HepG2 (cell line): ENCODE data around the gene ZNF23. TPM values are rescaled to one million over a fixed set of nuclear protein-coding genes. Genes with fewer than 3 reads are reported as not detected.
A peak's percentile ranks its signal among the peaks of the same experiment; 100 is the strongest.

Source experiments
- BRF2 ChIP-seq: sonication (generic); formaldehyde crosslinking; IDR thresholded peaks from 2 replicates; pipeline ENCODE4 v1.8.1; 2022; ENCODE audit warnings: mild to moderate bottlenecking, missing genetic modification reagents
- CBX2 ChIP-seq, 2 experiments: fragments of 200-600 bp in 1 of 2; sonication (generic); formaldehyde crosslinking in 1 of 2; IDR thresholded peaks; 2 replicates each; pipeline versions ENCODE4 v1.7.0 to v1.8.1; 2018 to 2022; ENCODE audit warnings: low read depth in 2 of 2, low read length in 1 of 2, mild to moderate bottlenecking in 1 of 2, missing genetic modification reagents in 1 of 2
- CREM ChIP-seq, 2 experiments: sonication (generic) in 1 of 2; formaldehyde crosslinking in 1 of 2; IDR thresholded peaks; 2 replicates each; pipeline versions ENCODE4 v1.4.0 to v1.6.1; 2016 to 2020; ENCODE audit warnings: antibody characterized with exemption in 1 of 2, mild to moderate bottlenecking in 1 of 2, missing genetic modification reagents in 1 of 2
- ELF4 ChIP-seq: sonication (generic); formaldehyde crosslinking; IDR thresholded peaks from 2 replicates; pipeline ENCODE4 v1.5.0; 2020; ENCODE audit warnings: missing genetic modification reagents, mild to moderate bottlenecking, moderate library complexity, borderline replicate concordance
- FOXK1 ChIP-seq: sonication (generic); formaldehyde crosslinking; IDR thresholded peaks from 2 replicates; pipeline ENCODE4 v1.4.0; 2020; ENCODE audit warnings: low read depth, missing genetic modification reagents, borderline replicate concordance
- FOXP1 ChIP-seq, 2 experiments: fragments of 450-650 bp in 1 of 2; IDR thresholded peaks; 2 replicates each; pipeline ENCODE4 v1.6.1; 2017 to 2018; ENCODE audit warnings: antibody characterized with exemption in 1 of 2
- GABPA ChIP-seq, 2 experiments: IDR thresholded peaks; 2 replicates each; pipeline ENCODE4 v1.6.1; 2011 to 2016; ENCODE audit warnings: low read depth in 2 of 2, low read length in 1 of 2, missing biosample characterization in 1 of 2, missing genetic modification characterization in 1 of 2
- HIVEP1 ChIP-seq: sonication (generic); formaldehyde crosslinking; IDR thresholded peaks from 2 replicates; pipeline ENCODE4 v1.4.0; 2020; ENCODE audit warnings: mild to moderate bottlenecking, missing genetic modification reagents
- HNF1A ChIP-seq, 2 experiments: sonication (generic) in 1 of 2; formaldehyde crosslinking in 1 of 2; IDR thresholded peaks; 2 replicates each; pipeline versions ENCODE4 v1.4.0 to v1.6.1; 2016 to 2020; ENCODE audit warnings: borderline replicate concordance in 1 of 2, low read depth in 1 of 2, mild to moderate bottlenecking in 1 of 2, missing genetic modification reagents in 1 of 2
- HNRNPH1 ChIP-seq: fragments of 200-400 bp; formaldehyde crosslinking; optimal IDR thresholded peaks from 2 replicates; pipeline ENCODE3; 2017; ENCODE audit warnings: mild to moderate bottlenecking, low read depth, low read length
- KAT7 ChIP-seq: IDR thresholded peaks from 2 replicates; pipeline ENCODE4 v1.6.1; 2018; ENCODE audit warnings: borderline replicate concordance, missing compliant biosample characterization
- PAF1 ChIP-seq: IDR thresholded peaks from 2 replicates; pipeline ENCODE4 v1.6.1; 2016; ENCODE audit warnings: missing genetic modification reagents, missing compliant biosample characterization
- TFDP2 ChIP-seq: sonication (generic); formaldehyde crosslinking; IDR thresholded peaks from 2 replicates; pipeline ENCODE4 v1.4.0; 2020; ENCODE audit warnings: missing genetic modification reagents
- ZBTB34 ChIP-seq: sonication (generic); formaldehyde crosslinking; IDR thresholded peaks from 2 replicates; pipeline ENCODE4 v1.8.0; 2022; ENCODE audit warnings: mild to moderate bottlenecking, missing genetic modification reagents
- ZNF629 ChIP-seq: sonication (generic); formaldehyde crosslinking; conservative IDR thresholded peaks from 2 replicates; pipeline ENCODE4 v1.5.0; 2020; ENCODE audit warnings: missing genetic modification reagents
- ZNF747 ChIP-seq: sonication (generic); formaldehyde crosslinking; IDR thresholded peaks from 2 replicates; pipeline ENCODE4 v1.8.1; 2023; ENCODE audit warnings: missing genetic modification reagents, mild to moderate bottlenecking, borderline replicate concordance
- polyA plus RNA-seq, 8 experiments: library from polyadenylated mRNA; depleted of rRNA in 3 of 8; stranded (reverse) in 7 of 8; unstranded in 1 of 8; fragments of >200 nt; fragmentation: Illumina TruSeq in 4 of 8; extraction: Trizol in 4 of 8; gene quantifications; 2 replicates each; pipeline versions ENCODE4 v1.2.1 to v1.2.3, GENCODE V29; 2011 to 2016; ENCODE audit warnings: low read depth in 4 of 8, missing spikeins in 1 of 8, mixed read lengths in 1 of 8; ENCODE audit not compliant: insufficient read depth in 1 of 8
- total RNA-seq, 5 experiments: library from RNA; depleted of rRNA; stranded (reverse); fragments of >200 nt; fragmentation: Illumina TruSeq; extraction: Trizol; gene quantifications; 2 replicates each; pipeline ENCODE4 v1.2.3, GENCODE V29; 2016; ENCODE audit warnings: low read depth in 1 of 5

The ZNF23 gene
- total and polyA plus RNA-seq, 2 of the 13 experiments (the other 11 are each of a cell fraction or from before 2014, with no cell fraction given), result 8.6 to 12.2 TPM

- no peak for TF ChIP-seq BRF2 (CRISPR knock-in tag)
- TF ChIP-seq ZNF629, result peak; percentile 78
- peak; percentile 59; the same call in 1 of the 2 replicates for TF ChIP-seq ZBTB34 (CRISPR knock-in tag)
- TF ChIP-seq HIVEP1, result peak; percentile 81
- peak; percentile 67 for TF ChIP-seq HNF1A (IDR thresholded peaks at IDR 0.05; ENCODE audit: low read depth)
- TF ChIP-seq HNF1A (CRISPR knock-in tag; IDR thresholded peaks at IDR 0.05; ENCODE audit: borderline replicate concordance), result peak; percentile 81; the same call in 1 of the 2 replicates
- no peak for TF ChIP-seq PAF1 (CRISPR knock-in tag)
- TF ChIP-seq HNRNPH1, result no peak
- TF ChIP-seq TFDP2, result peak; percentile 65
- 0 out of 2 replicates have a peak, but pooled peaks have one; percentile 28 for TF ChIP-seq FOXP1 (IDR thresholded peaks at IDR 0.05)
- peak; percentile 75 for TF ChIP-seq FOXP1 (CRISPR knock-in tag; IDR thresholded peaks at IDR 0.05)
- peak; percentile 98 for TF ChIP-seq ZNF747 (CRISPR knock-in tag)
- peak; percentile 80 for TF ChIP-seq CREM (IDR thresholded peaks at IDR 0.05)
- no peak for TF ChIP-seq CREM (CRISPR knock-in tag; IDR thresholded peaks at IDR 0.05)
- no peak for TF ChIP-seq GABPA (IDR thresholded peaks at IDR 0.05; ENCODE audit: low read depth, low read length)
- peak; percentile 54; the same call in 1 of the 2 replicates for TF ChIP-seq GABPA (CRISPR knock-in tag; IDR thresholded peaks at IDR 0.05; ENCODE audit: low read depth)
- TF ChIP-seq CBX2 (IDR thresholded peaks at IDR 0.05; ENCODE audit: low read depth, low read length), result no peak
- no peak for TF ChIP-seq CBX2 (CRISPR knock-in tag; IDR thresholded peaks at IDR 0.05; ENCODE audit: low read depth)
- TF ChIP-seq ELF4 (CRISPR knock-in tag), result no peak
- peak; percentile 88; the same call in 1 of the 2 replicates for TF ChIP-seq KAT7 (CRISPR knock-in tag)
- peak; percentile 86 for TF ChIP-seq FOXK1 (CRISPR knock-in tag)
These were observed 35.8 kb downstream of the ZNF23 start (continued) for GRCh38 chr16:71426069-71426879.
